Activated CD8-positive, alpha-beta memory T cell treated with anti-CD3 and anti-CD28 coated beads, Interleukin-2, amount 50 U/mL, for 24 hours (primary cell): ENCODE data around the gene ZNF800.
"Not testable (repeated sequence)": the region's sequence is repeated elsewhere in the genome, so short reads cannot be mapped to it uniquely, and the experiment has no call there.

Source experiments
- DNase-seq: peaks from one replicate; pipeline ENCODE4 v3.0.0-alpha.2; 2020; ENCODE audit errors: extremely low read depth

ZNF800 gene

DNA sequence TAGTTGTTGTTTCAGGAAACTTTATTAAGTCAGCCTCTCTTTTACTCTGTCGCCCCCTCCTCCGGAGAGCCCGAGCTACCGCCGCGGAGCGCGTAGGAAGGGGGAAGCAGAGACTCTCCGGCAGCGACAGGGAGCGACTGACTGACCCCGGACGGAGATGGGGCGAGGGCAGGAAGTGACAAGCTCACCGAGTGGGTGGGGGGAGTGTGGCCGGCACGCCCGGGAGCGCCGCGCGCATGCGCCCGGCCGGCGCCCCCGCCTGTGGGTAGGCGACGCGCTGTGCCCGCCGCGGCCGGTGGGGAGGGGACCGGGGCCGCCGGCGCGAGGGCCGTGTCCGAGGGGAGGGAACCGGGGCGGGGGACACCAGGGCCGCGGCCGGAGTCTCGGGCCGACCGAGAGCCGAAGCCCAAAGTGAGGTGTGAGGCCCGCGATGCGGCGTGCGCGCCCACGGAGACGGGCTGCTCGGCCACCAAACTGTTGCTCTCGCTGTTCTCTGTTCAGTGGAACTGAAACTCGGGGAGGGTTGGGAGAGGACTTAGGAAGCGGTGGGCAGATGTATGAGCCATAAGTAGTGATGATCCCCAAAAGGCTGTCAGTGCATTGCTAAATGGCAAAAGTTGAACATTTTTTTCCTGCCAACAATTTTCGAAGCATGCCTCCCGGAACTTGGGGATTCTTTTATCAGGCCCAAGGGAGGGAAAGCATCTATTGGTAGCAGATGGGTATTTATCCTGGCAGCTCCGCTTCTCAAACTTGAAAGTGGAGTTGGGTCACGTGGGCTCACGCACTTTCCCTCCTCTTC, at the start of gene ZNF800:
TSS of gene ZNF800 (minus strand) at position 143 of the 802 bp plus-strand sequence. CDS start 1,151 bp downstream, outside the sequence.
- peak; percentile 66 for DNase-seq

DNA sequence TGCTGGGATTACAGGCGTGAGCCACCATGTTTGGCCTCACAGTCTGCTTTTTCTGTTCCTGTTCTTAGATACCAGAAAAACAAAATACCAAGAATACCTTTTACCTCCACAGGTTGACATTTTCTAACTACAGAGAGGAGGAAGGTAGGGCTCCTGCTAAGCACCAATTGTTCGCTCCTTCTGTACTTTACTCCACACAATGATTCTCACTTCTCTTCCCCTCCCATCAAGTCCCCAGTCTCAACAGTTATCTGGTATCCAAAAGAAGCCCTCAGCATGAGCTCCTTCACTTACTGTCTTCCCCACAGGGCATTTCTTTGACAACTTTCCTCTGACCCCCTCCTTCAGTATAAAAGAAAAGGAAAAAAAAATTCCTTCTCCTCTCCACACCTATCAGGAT, 47.7 kb upstream of the ZNF800 start:
- DNase-seq, result no peak

DNA sequence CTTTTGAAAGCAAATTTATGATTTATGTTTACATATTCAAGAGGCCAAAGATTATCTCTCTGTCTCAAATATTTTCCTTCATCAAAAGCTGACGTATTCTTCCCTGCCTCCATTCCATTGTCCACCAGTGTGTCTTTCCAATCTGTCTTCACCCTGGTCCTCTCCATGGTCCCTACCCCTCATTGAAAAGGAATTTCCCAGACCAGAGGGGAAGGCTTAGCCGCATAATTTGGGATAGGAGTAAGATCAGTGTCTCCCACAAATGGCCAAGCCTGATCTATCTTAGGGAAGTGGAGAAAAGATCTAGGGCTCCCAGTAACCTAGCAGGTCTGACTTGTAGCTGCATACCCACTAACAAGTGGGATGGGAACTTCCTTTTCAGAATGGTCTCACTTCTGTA, 46.3 kb upstream of the ZNF800 start:
- no peak for DNase-seq

DNA sequence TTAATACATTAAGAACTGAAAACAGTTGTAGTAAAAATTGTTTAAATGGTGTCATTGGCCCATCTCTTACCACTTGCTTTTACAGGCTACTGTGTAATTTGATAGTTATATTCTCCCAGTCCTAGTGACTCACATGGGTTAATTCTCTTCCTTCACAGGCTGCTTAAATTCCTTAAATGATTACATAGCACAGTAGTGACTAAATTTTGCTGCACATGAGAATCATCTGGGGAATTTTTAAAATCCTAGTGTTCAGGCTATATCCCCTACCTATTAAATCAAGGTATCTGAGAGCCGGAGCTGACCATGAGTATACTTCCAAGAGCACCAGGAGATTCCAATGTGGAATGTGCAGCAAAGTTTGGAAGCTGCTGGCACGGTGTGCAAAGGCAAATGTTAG, 45.3 kb upstream of the ZNF800 start:
- DNase-seq, result no peak

DNA sequence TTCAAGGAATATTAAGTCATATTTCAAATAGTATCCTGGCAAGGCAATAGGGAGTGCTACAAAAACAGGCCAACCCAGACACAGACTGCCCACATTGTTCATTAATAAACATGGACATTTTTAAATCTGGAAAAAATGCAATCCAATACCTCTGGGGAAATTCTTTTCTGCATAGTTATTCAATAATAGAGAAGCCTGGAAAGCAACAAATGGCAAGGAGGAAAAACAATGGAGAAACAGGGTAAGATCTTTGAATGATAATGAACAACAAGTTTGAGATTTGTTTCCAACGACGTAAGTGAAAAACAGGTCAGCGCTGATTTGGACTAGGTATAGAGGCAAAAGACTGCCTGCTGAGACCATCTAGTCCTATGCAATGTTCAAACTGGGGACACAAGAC, 44.7 kb upstream of the ZNF800 start:
- no peak for DNase-seq

DNA sequence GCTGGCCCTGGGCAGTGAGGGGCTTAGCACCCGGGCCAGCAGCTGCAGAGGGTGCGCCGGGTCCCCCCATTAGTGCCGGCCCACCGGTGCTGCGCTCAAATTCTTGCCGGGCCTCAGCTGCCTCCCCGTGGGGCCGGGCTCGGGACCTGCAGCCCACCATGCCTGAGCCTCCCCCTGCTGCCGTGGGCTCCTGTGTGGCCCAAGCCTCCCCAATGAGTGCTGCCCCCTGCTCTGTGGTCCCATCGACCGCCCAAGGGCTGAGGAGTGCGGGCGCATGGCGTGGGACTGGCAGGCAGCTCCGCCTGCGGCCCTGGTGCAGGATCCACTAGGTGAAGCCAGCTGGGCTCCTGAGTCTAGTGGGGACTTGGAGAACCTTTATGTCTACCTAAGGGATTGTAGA, 36.8 kb upstream of the ZNF800 start:
- not testable (repeated sequence) for DNase-seq

DNA sequence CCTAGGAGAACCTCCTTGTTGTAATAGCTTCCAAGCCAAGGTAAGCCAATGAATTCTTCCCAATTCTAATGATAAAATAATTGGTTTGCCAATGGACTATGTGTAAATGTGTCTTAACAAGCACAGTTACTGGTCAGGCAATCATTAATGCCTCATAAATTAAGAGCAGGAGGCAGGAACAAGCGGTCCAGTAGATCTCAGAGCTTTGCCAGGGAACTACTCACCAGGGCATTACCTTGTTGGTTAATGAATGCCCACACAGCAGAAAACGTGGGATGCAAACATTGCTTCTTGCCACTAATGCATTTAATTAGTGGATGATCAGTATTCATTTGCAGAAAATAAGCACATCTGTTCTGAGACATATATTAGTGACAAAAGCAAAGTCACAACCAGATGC, 26.7 kb upstream of the ZNF800 start:
- no peak for DNase-seq

DNA sequence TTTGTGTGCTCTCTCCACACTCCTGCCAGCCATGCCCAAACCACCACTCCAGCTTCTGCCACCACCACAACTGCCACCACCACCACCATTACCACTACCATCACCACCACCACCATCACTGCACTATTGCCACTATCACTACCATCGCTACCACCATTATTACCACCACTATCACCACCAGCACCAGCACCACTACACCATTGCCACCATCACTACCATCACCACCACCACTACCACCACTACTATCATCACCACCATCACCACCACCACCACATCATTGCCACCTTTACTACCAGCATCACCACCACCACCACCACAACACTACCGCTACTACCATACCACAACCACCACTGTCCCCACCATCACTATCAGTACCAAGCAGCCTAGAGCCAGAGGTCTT, 26.0 kb upstream of the ZNF800 start:
- no peak for DNase-seq

DNA sequence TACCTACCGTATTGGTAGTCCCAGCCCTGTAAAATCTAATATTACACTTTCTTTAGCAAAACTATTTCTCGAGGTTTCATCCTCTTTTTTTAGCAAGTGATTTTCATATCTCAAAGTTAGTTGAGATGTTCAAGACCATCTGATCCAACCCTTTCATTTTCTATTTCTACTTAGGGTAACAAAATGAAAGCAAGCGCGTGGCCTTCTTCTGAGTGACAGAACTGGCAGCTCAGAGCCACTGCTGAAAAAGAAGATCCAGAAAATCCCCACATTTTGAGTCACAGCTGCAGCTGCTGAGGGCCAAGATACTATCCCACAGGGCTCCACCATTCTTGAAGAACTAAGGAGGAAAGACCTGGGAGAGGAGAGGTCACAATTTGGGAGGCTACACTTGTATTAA, 24.8 kb upstream of the ZNF800 start:
- DNase-seq, result no peak

DNA sequence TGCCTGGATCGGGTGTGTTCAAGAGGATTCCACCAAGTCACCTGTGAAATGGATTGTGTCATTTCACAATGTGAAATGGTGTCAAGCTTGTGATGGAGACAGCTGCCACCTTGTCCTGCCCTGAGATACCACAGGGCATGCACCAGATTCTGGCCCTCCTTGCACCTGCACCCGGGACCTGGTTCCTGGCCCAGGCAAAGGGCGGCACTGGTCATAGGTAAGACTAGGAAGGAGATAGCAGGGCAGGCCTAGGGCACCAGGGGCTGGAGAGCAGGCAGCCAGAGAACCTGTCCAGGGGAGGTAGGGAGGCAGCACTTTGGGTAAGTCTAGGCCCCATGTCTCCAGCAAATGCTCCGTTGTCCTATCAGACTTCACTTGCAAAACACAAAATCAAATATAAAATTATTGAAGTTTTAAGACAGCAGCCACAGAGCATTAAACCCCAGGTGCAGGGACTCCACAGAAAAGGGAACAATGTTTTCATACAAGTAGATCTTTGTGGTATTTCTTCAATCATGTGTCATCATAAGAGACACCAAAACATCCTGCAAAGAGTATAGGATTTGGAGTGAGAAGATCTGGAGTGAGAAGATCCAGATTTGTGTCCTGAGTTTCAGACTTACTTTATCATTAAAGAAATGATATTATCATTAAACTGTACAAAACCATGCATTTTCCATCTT, 22.7 kb upstream of the ZNF800 start:
- DNase-seq, result no peak

- no peak for DNase-seq
Measured at GRCh38 chr7:127413962-127414361, 21.5 kb upstream of the ZNF800 start.

- DNase-seq, result no peak
Measured at GRCh38 chr7:127413326-127413725, 20.8 kb upstream of the ZNF800 start.

DNA sequence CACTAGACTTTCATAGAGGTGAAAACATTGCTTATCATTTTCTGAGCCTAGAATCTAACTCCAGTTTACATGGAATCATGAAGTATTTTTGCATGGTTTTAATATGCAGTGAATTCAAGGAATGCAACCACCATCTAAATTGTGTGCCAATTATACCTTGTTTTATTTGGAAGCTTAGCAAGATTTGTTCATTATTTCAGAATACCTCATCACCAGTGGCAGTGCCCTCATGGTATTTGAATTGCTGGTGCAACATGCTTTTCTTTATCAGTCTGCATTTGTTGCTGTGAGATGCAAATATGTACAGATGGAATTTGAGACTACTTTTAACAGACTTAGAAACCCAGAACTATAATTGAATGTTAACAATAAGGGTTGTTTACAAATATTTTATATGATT, 18.7 kb upstream of the ZNF800 start:
- no peak for DNase-seq

DNA sequence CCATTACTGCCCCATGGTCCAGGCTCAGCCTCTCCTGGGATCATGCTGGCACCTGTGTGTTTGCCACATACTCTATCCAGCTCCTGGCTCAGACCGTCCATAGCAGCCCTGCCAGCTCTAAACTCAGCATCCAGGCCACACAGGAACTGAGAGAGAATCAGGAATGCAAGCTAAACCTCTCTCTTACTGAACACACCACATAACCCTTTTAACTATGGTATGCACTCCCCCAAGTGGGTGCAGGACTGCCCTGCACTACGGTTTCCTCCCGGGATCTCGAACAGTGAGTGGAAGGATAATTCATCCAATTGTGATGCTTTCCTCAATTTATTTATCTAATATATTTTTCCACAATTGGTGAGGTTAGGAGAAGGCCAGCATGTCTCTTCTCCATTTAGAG, 17.1 kb upstream of the ZNF800 start:
- DNase-seq, result no peak

- DNase-seq, result no peak
Measured at GRCh38 chr7:127404286-127405072, 12.0 kb upstream of the ZNF800 start.

DNA sequence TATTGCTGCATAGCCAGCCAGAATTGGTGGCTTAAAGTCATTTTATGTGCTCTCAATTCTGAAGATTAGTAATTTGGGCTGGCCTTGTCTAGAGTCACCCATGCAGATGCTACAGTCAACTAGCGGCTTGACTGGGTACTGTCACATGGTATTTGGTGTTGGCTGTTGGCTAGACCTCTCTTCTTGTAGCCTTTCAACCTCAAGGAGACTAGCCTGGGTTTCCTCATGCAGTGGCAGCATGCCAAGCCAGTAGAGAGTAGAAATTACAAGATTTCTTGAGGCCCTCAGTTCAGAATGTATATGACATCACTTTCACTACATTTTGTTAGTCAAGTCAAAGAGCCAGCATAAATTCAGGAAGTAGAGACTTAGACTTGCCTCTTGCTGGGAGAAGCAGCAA, 3.7 kb upstream of the ZNF800 start:
- no peak for DNase-seq

DNA sequence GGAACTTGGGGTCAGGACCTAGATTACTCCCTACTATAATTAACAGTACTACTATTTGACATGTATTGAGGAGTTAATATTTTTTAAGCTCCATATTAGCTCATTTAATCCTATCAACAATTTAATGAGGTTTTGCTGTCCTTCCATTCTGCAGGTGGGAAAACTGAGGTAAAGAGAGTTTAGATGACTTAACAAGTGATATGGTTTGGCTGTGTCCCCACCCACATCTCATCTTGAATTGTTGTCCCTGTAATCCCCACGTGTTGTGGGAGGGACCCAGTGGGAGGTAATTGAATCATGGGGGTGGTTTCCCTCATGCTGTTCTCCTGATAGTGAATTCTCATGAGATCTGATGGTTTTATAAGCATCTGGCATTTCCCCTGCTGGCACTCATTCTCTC, 2.6 kb upstream of the ZNF800 start:
- not testable (repeated sequence) for DNase-seq

DNA sequence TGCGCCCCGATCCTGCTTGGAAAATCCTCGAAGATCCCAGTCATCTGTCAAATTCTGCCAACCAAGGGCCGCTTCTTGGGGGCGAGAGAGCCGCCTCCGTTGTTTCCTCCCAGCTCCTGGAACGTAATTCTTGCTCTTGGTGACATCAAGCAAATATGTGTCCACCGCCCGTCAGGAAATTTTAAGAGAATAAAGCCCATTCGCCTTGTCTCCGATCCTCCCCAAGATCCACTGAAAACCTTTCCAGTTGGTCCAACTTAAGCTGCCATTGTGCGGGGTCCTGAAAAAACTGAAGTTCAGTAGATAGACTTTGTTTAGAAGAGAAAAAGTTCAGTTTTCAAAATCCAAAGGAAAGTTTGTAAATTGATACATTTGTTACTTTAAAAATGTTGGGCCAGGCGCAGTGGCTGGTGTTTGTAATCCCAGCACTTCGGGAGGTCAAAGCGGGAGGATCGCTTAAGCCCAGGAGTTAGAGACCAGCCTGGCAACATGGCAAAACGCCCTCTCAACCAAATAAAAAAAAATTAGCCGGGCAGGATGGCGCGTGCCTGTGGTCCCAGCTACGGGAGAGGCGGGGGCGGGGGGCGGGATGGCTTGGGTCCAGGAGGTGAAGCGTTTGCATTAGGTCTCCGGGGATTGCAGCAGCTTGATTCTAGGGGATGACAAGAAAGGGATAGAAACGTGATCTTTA, 1.0 kb upstream of the ZNF800 start:
- no peak for DNase-seq

DNA sequence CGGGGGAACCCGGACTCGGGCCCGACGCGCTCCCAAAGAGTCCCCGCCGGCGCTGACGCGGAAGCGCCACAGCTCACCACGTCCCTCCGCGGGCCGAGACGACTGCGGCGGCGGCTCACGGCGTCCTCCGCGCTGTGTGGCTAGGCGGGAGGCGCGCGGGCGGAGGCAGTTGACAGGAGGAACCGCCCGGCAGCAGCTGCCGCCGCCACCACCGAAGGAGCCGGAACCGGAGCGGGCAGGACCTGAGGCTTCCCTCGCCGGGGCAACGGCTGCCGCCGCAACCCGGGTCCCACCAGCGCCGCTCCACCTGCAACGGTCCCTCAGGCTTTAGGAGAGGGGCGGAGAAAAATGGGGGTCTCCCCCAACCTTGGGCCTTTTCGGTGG, 334 bp downstream of the ZNF800 start:
- DNase-seq, result no peak

GRCh38 chr7:127391591-127392181, 822 bp downstream of the ZNF800 start:
- no peak for DNase-seq

DNA sequence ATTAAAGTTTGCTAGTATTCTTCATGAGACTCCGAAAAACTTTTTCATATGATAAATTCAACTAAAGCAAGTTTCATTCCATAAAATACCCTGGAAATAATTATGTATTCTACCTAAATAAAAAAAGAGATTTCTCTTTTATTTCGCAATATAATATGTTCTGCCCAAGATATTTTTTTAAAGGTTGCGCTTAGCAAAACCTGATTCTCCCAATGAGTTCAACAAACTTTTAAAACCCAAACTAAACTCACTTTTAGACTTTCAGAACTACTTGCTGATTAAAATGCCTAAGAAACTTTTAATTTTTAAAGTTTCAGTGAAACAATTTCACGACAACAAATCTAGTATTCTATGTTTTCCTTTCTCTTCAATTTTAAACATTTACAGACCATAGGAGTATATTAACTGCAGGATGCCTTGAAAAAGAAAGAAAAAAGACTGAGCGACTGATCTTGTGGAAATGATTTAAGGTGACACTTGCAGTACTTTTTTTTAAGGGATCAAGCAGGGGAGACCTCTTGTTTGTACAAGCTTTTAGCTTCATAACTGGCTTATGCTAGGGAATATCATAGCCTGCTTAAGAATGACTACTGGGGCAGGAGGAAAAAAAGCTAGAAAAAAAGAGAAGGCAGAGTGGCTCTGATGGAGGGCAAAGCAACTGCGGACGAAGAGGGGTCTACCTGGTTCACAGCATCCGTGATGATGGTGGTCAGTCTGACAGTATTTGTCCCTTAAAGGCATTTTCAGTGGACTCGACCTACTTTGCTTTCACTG, 1.5 kb downstream of the ZNF800 start:
- no peak for DNase-seq
